CD4-positive, alpha-beta memory T cell (primary cell): ENCODE results near the gene HSD11B1L. TPM values are rescaled to one million over a fixed set of nuclear protein-coding genes. Genes with fewer than 3 reads are reported as not detected.
"Not testable (repeated sequence)": the region's sequence is repeated elsewhere in the genome, so short reads cannot be mapped to it uniquely, and the experiment has no call there.

Source experiments
- CTCF ChIA-PET: fragments of 350-600 bp; sonication (Branson Sonifier 250); formaldehyde crosslinking; loops from one replicate; lab custom pipeline; 2021; ENCODE audit warnings: inconsistent platforms; ENCODE audit not compliant: partially characterized antibody; lab: Charles Lee
- POLR2A ChIA-PET: fragments of 350-600 bp; sonication (Branson Sonifier 250); formaldehyde crosslinking; loops from one replicate; lab custom pipeline; 2021; ENCODE audit not compliant: partially characterized antibody; lab: Charles Lee
- DNase-seq, 5 donors: peaks; one replicate each; pipeline versions ENCODE4 v3.0.0 to v3.0.0-alpha.2; 2020 to 2022; ENCODE audit warnings: mixed read lengths in 1 of 5
- H3K27ac ChIP-seq: one replicate; pipeline ENCODE4 v1.7.0; 2013; ENCODE audit warnings: low read depth, low read length
- H3K27me3 ChIP-seq: 2 replicates; pipeline ENCODE4 v1.7.0; 2013; ENCODE audit warnings: mild to moderate bottlenecking, low read length, moderate library complexity; ENCODE audit not compliant: insufficient read depth
- H3K36me3 ChIP-seq: 2 replicates; pipeline ENCODE4 v1.7.0; 2013; ENCODE audit warnings: mild to moderate bottlenecking, low read length, moderate library complexity; ENCODE audit not compliant: insufficient read depth
- H3K4me1 ChIP-seq: 2 replicates; pipeline ENCODE4 v1.7.0; 2013; ENCODE audit warnings: mild to moderate bottlenecking, low read length, moderate library complexity; ENCODE audit not compliant: insufficient read depth
- H3K4me3 ChIP-seq, 2 donors: one replicate each; pipeline ENCODE4 v1.7.0; 2013; ENCODE audit warnings: low read length in 2 of 2, mild to moderate bottlenecking in 1 of 2
- H3K9me3 ChIP-seq, 2 donors: one replicate each; pipeline ENCODE4 v1.7.0; 2013; ENCODE audit warnings: low read length in 2 of 2, control low read depth in 1 of 2; ENCODE audit not compliant: control insufficient read depth in 1 of 2
- H3K27ac Mint-ChIP-seq, 7 donors: one replicate each; pipeline ENCODE4 v1.8.0; 2020 to 2021; ENCODE audit warnings: mixed read lengths in 7 of 7, mild to moderate bottlenecking in 6 of 7, inconsistent platforms in 3 of 7, moderate library complexity in 3 of 7
- H3K27me3 Mint-ChIP-seq, 2 donors: one replicate each; pipeline ENCODE4 v1.8.0; 2020 to 2021; ENCODE audit warnings: mixed read lengths in 2 of 2
- H3K36me3 Mint-ChIP-seq, 2 donors: one replicate each; pipeline ENCODE4 v1.8.0; 2020 to 2021; ENCODE audit warnings: mixed read lengths in 2 of 2, inconsistent platforms in 1 of 2, mild to moderate bottlenecking in 1 of 2
- H3K4me1 Mint-ChIP-seq, 4 donors: one replicate each; pipeline ENCODE4 v1.8.0; 2020 to 2021; ENCODE audit warnings: mixed read lengths in 4 of 4, mild to moderate bottlenecking in 1 of 4
- H3K4me3 Mint-ChIP-seq, 8 donors: one replicate each; pipeline ENCODE4 v1.8.0; 2020 to 2021; ENCODE audit warnings: mixed read lengths in 8 of 8, mild to moderate bottlenecking in 7 of 8, moderate library complexity in 6 of 8, inconsistent platforms in 3 of 8
- H3K9me3 Mint-ChIP-seq, 8 donors: one replicate each; pipeline ENCODE4 v1.8.0; 2020 to 2021; ENCODE audit warnings: mixed read lengths in 8 of 8, mild to moderate bottlenecking in 5 of 8, inconsistent platforms in 3 of 8, moderate library complexity in 1 of 8
- intact Hi-C: fragments of 100-400 bp; cut with micrococcal nuclease; formaldehyde crosslinking; loops from one replicate; pipeline ENCODE4 v1.15.1; 2023
- polyA plus RNA-seq, 2 donors: library from polyadenylated mRNA; unstranded; fragments of 300-500 nt; fragmentation: Illumina TruSeq; gene quantifications; one replicate each; pipeline ENCODE4 v1.2.3, GENCODE V29; 2021
- total RNA-seq, 2 experiments: library from RNA; stranded (reverse); gene quantifications; one replicate each; pipeline ENCODE4 v1.2.3, GENCODE V29; 2021

HSD11B1L gene
- total and polyA plus RNA-seq, 4 experiments from 2014 or later: 2.9 to 4.8 (median 3.9) TPM

GRCh38 chr19:5727453-5728050 lies 46.7 kb downstream of the HSD11B1L start:
- intact Hi-C loops: no loop called here
- Mint-ChIP-seq H3K27me3 (peaks cover 0 to 9% of the 10 kb centered on the region in 2 donors), H3K36me3 (no peaks in the 10 kb centered on the region), H3K4me3 (no peak overlapping the region), H3K9me3 (no peaks in the 10 kb centered on the region), H3K27ac (no peak overlapping the region), H3K4me1 (no peaks in the 10 kb centered on the region)
- ChIA-PET POLR2A (no interaction called here), CTCF (no interaction called here)
- Histone ChIP-seq H3K4me3 (no peak overlapping the region), H3K36me3 (no peaks in the 10 kb centered on the region), H3K9me3 (no peaks in the 10 kb centered on the region), H3K27ac (no peak overlapping the region), H3K27me3 (no peaks in the 10 kb centered on the region), H3K4me1 (no peaks in the 10 kb centered on the region)
- no peak for DNase-seq

- H3K9me3 ChIP-seq, H3K27me3 Mint-ChIP-seq, H3K27me3 ChIP-seq, DNase-seq, H3K36me3 ChIP-seq, H3K27ac Mint-ChIP-seq, H3K4me1 ChIP-seq, H3K36me3 Mint-ChIP-seq, intact Hi-C loops, H3K4me3 ChIP-seq, H3K4me3 Mint-ChIP-seq, POLR2A ChIA-PET, H3K4me1 Mint-ChIP-seq, H3K9me3 Mint-ChIP-seq, CTCF ChIA-PET, H3K27ac ChIP-seq: not testable (repeated sequence)
Observed at GRCh38 chr19:5733172-5733571, 52.3 kb downstream of the HSD11B1L start.

Other genes starting within 250 kb of the HSD11B1L start
- not detected for gene ZNRF4, start 225.6 kb upstream of the HSD11B1L start, total RNA-seq
- gene ZNRF4, start 225.6 kb upstream of the HSD11B1L start, polyA plus RNA-seq: not detected
- 1 to 10 TPM; 1.4 TPM for gene TINCR, start 113.1 kb upstream of the HSD11B1L start, total RNA-seq
- gene TINCR, start 113.1 kb upstream of the HSD11B1L start, polyA plus RNA-seq: under 1 TPM in 1 of 2 donors, not detected in 1; 0.20 TPM
- 100 to 1,000 TPM; 257 to 263 TPM for gene SAFB2, start 58.3 kb upstream of the HSD11B1L start, total RNA-seq
- 10 to 100 TPM; 16.6 to 65.4 TPM for gene SAFB2, start 58.3 kb upstream of the HSD11B1L start, polyA plus RNA-seq
- gene SAFB, start 57.9 kb upstream of the HSD11B1L start, total RNA-seq: 100 to 1,000 TPM; 202 to 211 TPM
- 100 to 1,000 TPM in 1 of 2 donors, 10 to 100 TPM in 1; 14.6 to 117 TPM for gene SAFB, start 57.9 kb upstream of the HSD11B1L start, polyA plus RNA-seq
- 10 to 100 TPM; 40.5 to 41.1 TPM for gene MICOS13, start 511 bp upstream of the HSD11B1L start, total RNA-seq
- gene MICOS13, start 511 bp upstream of the HSD11B1L start, polyA plus RNA-seq: 100 to 1,000 TPM; 114 TPM
- 1,000 to 10,000 TPM; 1,675 to 1,762 TPM for gene RPL36, start 9.3 kb downstream of the HSD11B1L start, total RNA-seq
- gene RPL36, start 9.3 kb downstream of the HSD11B1L start, polyA plus RNA-seq: 1,000 to 10,000 TPM; 1,862 to 2,485 TPM
- 10 to 100 TPM; 59.6 to 64.7 TPM for gene LONP1, start 39.1 kb downstream of the HSD11B1L start, total RNA-seq
- gene LONP1, start 39.1 kb downstream of the HSD11B1L start, polyA plus RNA-seq: 10 to 100 TPM; 10.9 to 39.9 TPM
- not detected for gene CATSPERD, start 39.6 kb downstream of the HSD11B1L start, total RNA-seq
- not detected for gene CATSPERD, start 39.6 kb downstream of the HSD11B1L start, polyA plus RNA-seq
- 1 to 10 TPM; 5.9 to 6.6 TPM for gene PRR22, start 103.7 kb downstream of the HSD11B1L start, total RNA-seq
- gene PRR22, start 103.7 kb downstream of the HSD11B1L start, polyA plus RNA-seq: not detected
- 10 to 100 TPM; 58.7 to 72.9 TPM for gene DUS3L, start 110.1 kb downstream of the HSD11B1L start, total RNA-seq
- 10 to 100 TPM; 34.2 to 36.7 TPM for gene DUS3L, start 110.1 kb downstream of the HSD11B1L start, polyA plus RNA-seq
- gene NRTN, start 124.0 kb downstream of the HSD11B1L start, total RNA-seq: under 1 TPM; 0.61 to 0.91 TPM
- under 1 TPM; 0.34 to 0.42 TPM for gene NRTN, start 124.0 kb downstream of the HSD11B1L start, polyA plus RNA-seq
- gene FUT6, start 158.7 kb downstream of the HSD11B1L start, total RNA-seq: not detected
- gene FUT6, start 158.7 kb downstream of the HSD11B1L start, polyA plus RNA-seq: not detected
- gene FUT3, start 170.4 kb downstream of the HSD11B1L start, total RNA-seq: under 1 TPM in 1 of 2 experiments, not detected in 1; 0.15 TPM
- not detected for gene FUT3, start 170.4 kb downstream of the HSD11B1L start, polyA plus RNA-seq
- under 1 TPM in 1 of 2 experiments, not detected in 1; 0.17 TPM for gene FUT5, start 189.5 kb downstream of the HSD11B1L start, total RNA-seq
- gene FUT5, start 189.5 kb downstream of the HSD11B1L start, polyA plus RNA-seq: not detected
- gene NDUFA11, start 222.8 kb downstream of the HSD11B1L start, total RNA-seq: 100 to 1,000 TPM; 139 to 153 TPM
- 100 to 1,000 TPM; 330 to 388 TPM for gene NDUFA11, start 222.8 kb downstream of the HSD11B1L start, polyA plus RNA-seq
- gene VMAC, start 223.8 kb downstream of the HSD11B1L start, total RNA-seq: 10 to 100 TPM; 36.6 to 37.5 TPM
- 1 to 10 TPM; 5.6 to 6.3 TPM for gene VMAC, start 223.8 kb downstream of the HSD11B1L start, polyA plus RNA-seq
- 10 to 100 TPM; 65.0 to 68.0 TPM for gene CAPS, start 233.2 kb downstream of the HSD11B1L start, total RNA-seq
- gene CAPS, start 233.2 kb downstream of the HSD11B1L start, polyA plus RNA-seq: 1 to 10 TPM; 1.7 to 4.3 TPM